Neural crest cell (in vitro differentiated cells): Measurements from ENCODE around the gene FHIP2A. TPM values are rescaled to one million over a fixed set of nuclear protein-coding genes. Genes with fewer than 3 reads are reported as not detected.

Experiments
- DNase-seq: peaks from one replicate; pipeline ENCODE4 v3.0.0; 2021; ENCODE audit warnings: low read depth, mixed read lengths, low spot score
- H3K27ac Mint-ChIP-seq: one replicate; pipeline ENCODE4 v1.8.0; 2021; ENCODE audit warnings: mild to moderate bottlenecking, mixed read lengths; ENCODE audit not compliant: unreplicated experiment
- H3K27me3 Mint-ChIP-seq: 2 replicates; pipeline ENCODE4 v1.8.0; 2021; ENCODE audit warnings: low read depth, mild to moderate bottlenecking, mixed read lengths
- H3K36me3 Mint-ChIP-seq: 2 replicates; pipeline ENCODE4 v1.8.0; 2021; ENCODE audit warnings: low read depth, mild to moderate bottlenecking, mixed read lengths
- H3K4me1 Mint-ChIP-seq: 2 replicates; pipeline ENCODE4 v1.8.0; 2021; ENCODE audit warnings: mixed read lengths
- H3K4me3 Mint-ChIP-seq: one replicate; pipeline ENCODE4 v1.8.0; 2021; ENCODE audit warnings: mild to moderate bottlenecking, mixed read lengths
- H3K9me3 Mint-ChIP-seq: 2 replicates; pipeline ENCODE4 v1.8.0; 2021; ENCODE audit warnings: mixed read lengths
- total RNA-seq: library from RNA; stranded (reverse); gene quantifications from 2 replicates; pipeline ENCODE4 v1.2.1, GENCODE V29; 2021
- TF ChIP-seq, protein P1 (sequence below): fragments of 200-600 bp; sonication (generic); conservative IDR thresholded peaks from 2 replicates; pipeline ENCODE4 v1.5.0; 2021; ENCODE audit warnings: antibody characterized with exemption, mild to moderate bottlenecking

FHIP2A gene
- total RNA-seq, 1 donor from 2014 or later, result 17.0 TPM

DNA sequence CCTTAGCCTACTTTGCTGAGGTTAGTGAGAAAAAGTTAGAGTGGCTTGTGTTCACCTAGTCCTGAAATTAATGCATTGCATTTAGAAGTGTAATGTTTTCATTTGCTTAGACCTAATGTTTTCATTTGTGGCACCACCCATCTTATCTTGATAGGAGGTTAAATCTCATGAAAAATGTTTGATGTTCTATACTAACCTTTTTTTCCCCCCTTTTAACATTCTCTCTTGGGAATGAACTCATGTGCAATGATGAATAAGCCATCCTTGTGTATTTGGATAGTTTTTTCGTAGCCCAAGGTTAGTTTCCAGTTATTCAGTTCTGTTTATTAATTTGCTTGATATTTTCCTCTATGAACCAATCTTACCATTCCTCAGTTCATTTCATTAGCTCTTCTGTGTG is 2.8 kb downstream of the FHIP2A start:
- H3K4me3 Mint-ChIP-seq, result peak overlapping the region; percentile 70
- peaks cover 5% of the 10 kb centered on the region for H3K9me3 Mint-ChIP-seq
- TF ChIP-seq, protein P1, sequence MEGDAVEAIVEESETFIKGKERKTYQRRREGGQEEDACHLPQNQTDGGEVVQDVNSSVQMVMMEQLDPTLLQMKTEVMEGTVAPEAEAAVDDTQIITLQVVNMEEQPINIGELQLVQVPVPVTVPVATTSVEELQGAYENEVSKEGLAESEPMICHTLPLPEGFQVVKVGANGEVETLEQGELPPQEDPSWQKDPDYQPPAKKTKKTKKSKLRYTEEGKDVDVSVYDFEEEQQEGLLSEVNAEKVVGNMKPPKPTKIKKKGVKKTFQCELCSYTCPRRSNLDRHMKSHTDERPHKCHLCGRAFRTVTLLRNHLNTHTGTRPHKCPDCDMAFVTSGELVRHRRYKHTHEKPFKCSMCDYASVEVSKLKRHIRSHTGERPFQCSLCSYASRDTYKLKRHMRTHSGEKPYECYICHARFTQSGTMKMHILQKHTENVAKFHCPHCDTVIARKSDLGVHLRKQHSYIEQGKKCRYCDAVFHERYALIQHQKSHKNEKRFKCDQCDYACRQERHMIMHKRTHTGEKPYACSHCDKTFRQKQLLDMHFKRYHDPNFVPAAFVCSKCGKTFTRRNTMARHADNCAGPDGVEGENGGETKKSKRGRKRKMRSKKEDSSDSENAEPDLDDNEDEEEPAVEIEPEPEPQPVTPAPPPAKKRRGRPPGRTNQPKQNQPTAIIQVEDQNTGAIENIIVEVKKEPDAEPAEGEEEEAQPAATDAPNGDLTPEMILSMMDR, result no peak
- peaks cover 19% of the 10 kb centered on the region for H3K4me1 Mint-ChIP-seq
- H3K27ac Mint-ChIP-seq, result no peak overlapping the region
- no peaks in the 10 kb centered on the region for H3K27me3 Mint-ChIP-seq
- H3K36me3 Mint-ChIP-seq, result peaks cover 8% of the 10 kb centered on the region
- no peak for DNase-seq

DNA sequence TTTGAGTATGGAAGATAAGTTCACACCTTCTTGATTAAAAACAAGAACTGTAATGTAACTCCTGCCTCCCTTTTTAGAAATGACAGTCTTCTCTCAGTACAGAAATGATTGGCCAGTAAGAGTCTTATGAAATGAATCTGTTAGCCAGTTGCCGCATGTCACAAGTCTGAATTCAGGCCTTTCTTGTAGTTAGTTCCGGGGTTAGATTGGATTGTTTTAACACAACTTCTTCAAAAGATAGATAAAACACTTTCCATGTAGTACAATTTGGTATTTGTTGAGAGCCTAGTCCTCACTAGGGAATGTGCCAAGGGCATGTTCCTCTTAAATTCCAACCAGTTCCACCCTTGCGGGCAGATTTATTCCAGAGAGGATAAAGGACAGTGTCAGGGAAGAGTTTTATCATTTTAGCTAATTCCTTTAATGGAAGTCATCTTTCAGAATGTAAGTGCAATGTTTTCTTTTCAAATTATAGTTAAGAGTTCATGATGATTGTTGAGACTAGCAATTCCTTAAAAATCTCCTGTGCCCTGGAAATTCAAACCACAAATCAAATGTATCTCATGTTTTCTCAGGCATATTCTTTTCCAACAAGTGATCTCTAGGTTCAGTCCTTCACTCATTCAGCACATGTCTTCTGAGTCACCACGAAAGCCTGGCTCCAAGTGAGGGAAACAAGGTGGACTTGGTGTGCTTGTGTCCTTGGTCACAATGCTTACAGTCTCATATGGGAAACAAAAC is 4.1 kb downstream of the FHIP2A start:
- Mint-ChIP-seq H3K4me3 (no peak overlapping the region), H3K9me3 (peaks cover 5% of the 10 kb centered on the region), H3K36me3 (peaks cover 8% of the 10 kb centered on the region), H3K27me3 (no peaks in the 10 kb centered on the region), H3K4me1 (peaks cover 19% of the 10 kb centered on the region), H3K27ac (no peak overlapping the region)
- TF ChIP-seq, protein P1, result no peak
- DNase-seq, result no peak

DNA sequence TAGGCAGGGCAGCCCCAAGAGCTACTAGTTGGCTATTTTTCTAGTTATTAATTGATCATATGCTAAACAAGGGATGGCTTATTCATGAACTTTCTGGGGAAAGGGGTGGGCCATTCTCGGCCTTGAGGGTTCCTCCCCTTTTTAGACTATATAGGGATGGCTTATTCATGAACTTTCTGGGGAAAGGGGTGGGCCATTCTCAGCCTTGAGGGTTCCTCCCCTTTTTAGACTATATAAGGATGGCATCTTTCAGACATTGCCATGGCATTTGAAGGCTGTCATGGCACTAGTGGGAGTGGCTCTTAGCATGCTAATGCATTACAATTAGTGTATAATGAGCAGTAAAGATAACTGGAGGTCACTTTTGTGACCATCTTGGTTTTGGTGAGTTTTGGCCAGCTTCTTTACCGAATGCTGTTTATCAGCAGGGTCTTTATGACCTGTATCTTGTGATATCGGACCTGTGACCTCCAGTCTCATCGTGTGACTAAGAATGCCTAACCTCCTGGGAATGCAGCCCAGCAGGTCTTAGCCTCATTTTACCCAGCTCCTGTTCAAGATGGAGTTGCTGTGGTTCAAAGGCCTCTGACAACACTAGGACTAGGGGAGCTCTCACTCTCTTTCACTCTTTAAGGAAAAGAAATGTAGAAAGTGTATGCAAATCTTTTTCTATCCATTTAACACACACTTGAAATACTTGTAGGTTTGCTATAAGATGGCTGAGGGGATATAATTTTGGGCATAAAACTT is 7.8 kb downstream of the FHIP2A start:
- no peak for DNase-seq
- H3K4me3 Mint-ChIP-seq, result no peak overlapping the region
- no peak overlapping the region for H3K27ac Mint-ChIP-seq
- no peaks in the 10 kb centered on the region for H3K27me3 Mint-ChIP-seq
- peaks cover 5% of the 10 kb centered on the region for H3K9me3 Mint-ChIP-seq
- peaks cover 9% of the 10 kb centered on the region for H3K4me1 Mint-ChIP-seq
- H3K36me3 Mint-ChIP-seq, result peaks cover 11% of the 10 kb centered on the region
- TF ChIP-seq, protein P1, result no peak

DNA sequence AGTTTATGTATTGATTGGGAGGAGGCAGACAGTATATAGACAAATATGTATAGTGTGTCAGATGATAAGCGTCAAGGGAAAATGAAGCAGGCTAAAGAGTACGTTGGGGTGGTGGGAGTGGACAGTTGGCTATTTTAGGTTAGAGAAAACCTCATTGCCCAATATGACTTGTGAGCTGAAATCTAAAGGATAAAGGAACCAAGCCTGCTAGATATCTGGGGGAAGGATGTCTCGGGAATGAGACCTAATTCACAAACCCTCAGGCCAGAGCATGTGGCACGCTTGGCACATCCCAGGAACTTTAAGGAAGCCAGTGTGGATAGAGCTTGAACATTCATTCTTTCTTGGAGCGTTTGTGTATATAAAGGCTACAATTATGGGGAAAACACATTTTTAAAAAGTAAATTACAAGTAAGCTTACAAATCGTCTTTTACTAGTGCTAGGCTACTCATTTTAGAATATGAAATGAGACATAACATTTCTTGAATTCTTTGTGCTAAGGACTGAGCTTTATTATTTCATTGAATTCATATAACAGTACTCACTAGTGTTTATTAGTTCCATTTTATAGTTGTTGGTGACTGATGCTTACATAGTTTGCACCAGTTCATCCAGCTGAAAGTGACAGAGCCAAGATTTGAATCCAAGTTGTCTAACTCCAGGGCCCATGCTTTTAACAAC is 9.7 kb downstream of the FHIP2A start:
- H3K27me3 Mint-ChIP-seq, result no peaks in the 10 kb centered on the region
- H3K9me3 Mint-ChIP-seq, result peaks cover 4% of the 10 kb centered on the region
- H3K4me3 Mint-ChIP-seq, result no peak overlapping the region
- peaks cover 8% of the 10 kb centered on the region for H3K36me3 Mint-ChIP-seq
- TF ChIP-seq, protein P1, result no peak
- H3K27ac Mint-ChIP-seq, result peak overlapping the region; percentile 37
- H3K4me1 Mint-ChIP-seq, result peaks cover 4% of the 10 kb centered on the region
- no peak for DNase-seq

DNA sequence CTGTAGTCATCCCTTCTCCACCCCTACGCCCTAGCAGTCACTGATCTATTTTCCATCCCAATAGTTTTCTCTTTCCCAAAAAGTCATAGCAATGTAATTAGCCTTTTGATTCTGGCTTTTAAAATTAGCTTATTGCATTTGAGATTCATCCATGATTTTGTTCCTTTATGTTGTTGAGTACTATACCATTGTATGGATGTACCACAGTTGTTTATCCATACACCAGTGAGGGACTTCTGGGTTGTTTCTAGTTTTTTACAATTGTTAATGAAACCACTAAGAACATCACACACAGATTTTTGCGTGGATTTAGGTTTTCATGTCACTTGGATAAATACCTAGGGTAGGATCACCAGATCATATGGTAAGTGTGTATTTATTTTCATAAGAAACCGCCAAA is 16.1 kb downstream of the FHIP2A start:
- H3K4me1 Mint-ChIP-seq, result peaks cover 4% of the 10 kb centered on the region
- H3K27me3 Mint-ChIP-seq, result no peaks in the 10 kb centered on the region
- TF ChIP-seq, protein P1, result no peak
- peaks cover 20% of the 10 kb centered on the region for H3K36me3 Mint-ChIP-seq
- DNase-seq, result no peak
- peaks cover 3% of the 10 kb centered on the region for H3K9me3 Mint-ChIP-seq
- H3K4me3 Mint-ChIP-seq, result no peak overlapping the region
- H3K27ac Mint-ChIP-seq, result no peak overlapping the region
